ENCODE measurements around the gene SELENOW.

Gene SELENOW

GRCh38 chr19:47826800-47827199 lies 48.3 kb downstream of the SELENOW start:
- TF ChIP-seq EZH2phosphoT487 (conservative IDR thresholded peaks at IDR 0.05; ENCODE audit: low read length) (no peak), CTCF (IDR thresholded peaks at IDR 0.05; ENCODE audit: insufficient read depth, low read length, poor library complexity, severe bottlenecking) (no peak)
- no peak overlapping the region for H3K4me3 ChIP-seq (ENCODE audit: insufficient read depth, low read length, poor library complexity, severe bottlenecking)

DNA sequence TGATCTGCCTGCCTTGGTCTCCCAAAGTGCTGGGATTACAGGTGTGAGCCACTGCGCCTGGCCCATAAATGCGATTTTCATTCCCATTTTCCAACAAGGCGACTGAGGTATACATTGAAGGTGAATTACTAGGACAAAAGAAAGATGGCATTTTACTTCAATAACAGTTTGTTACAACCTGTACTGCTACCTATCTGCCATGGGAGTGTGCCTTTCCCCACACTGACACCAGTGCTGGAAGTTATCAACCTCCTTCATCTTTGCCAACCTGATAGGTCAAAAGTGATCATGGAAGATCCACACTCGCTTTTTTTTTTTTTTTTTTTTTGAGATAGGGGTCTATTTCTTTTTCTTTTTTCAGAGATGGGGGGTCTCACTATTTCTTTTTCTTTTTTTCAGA lies 54.2 kb downstream of the SELENOW start:
- Histone ChIP-seq H3K27me3 (ENCODE audit: low read length) (no peaks in the 10 kb centered on the region), H3K4me2 (ENCODE audit: low read depth, low read length, poor library complexity, severe bottlenecking) (no peak overlapping the region), H3K9me2 (replicated peaks; ENCODE audit: insufficient read depth, low read length) (no peaks in the 10 kb centered on the region), H3K9me3 (ENCODE audit: insufficient read depth, low read length) (no peaks in the 10 kb centered on the region), H2AFZ (ENCODE audit: low read depth, low read length, severe bottlenecking) (no peak overlapping the region), H4K20me1 (ENCODE audit: low read depth, low read length) (no peaks in the 10 kb centered on the region), H3K9ac (ENCODE audit: low read length) (no peak overlapping the region), H3F3A (ENCODE audit: insufficient read depth) (no peaks in the 10 kb centered on the region), H3K36me3 (ENCODE audit: low read length) (no peaks in the 10 kb centered on the region), H3K79me2 (ENCODE audit: insufficient read depth, low read length) (no peaks in the 10 kb centered on the region), H3K4me3 (ENCODE audit: insufficient read depth, low read length, poor library complexity, severe bottlenecking) (no peak overlapping the region), H3K27ac (ENCODE audit: low read depth, low read length) (no peak overlapping the region)
- TF ChIP-seq EZH2phosphoT487 (conservative IDR thresholded peaks at IDR 0.05; ENCODE audit: low read length) (no peak), CTCF (IDR thresholded peaks at IDR 0.05; ENCODE audit: insufficient read depth, low read length, poor library complexity, severe bottlenecking) (no peak)

More at GRCh38 chr19:47826800-47827199, 48.3 kb downstream of the SELENOW start:
- no peak overlapping the region for H3K4me2 ChIP-seq (ENCODE audit: low read depth, low read length, poor library complexity, severe bottlenecking)
- H3K9me3 ChIP-seq (ENCODE audit: insufficient read depth, low read length), result no peaks in the 10 kb centered on the region
- no peaks in the 10 kb centered on the region for H4K20me1 ChIP-seq (ENCODE audit: low read depth, low read length)
- H3K27me3 ChIP-seq (ENCODE audit: low read length), result no peaks in the 10 kb centered on the region
- H3K36me3 ChIP-seq (ENCODE audit: low read length), result no peaks in the 10 kb centered on the region
- no peaks in the 10 kb centered on the region for H3K79me2 ChIP-seq (ENCODE audit: insufficient read depth, low read length)
- H2AFZ ChIP-seq (ENCODE audit: low read depth, low read length, severe bottlenecking), result no peak overlapping the region
- H3F3A ChIP-seq (ENCODE audit: insufficient read depth), result no peaks in the 10 kb centered on the region
- H3K27ac ChIP-seq (ENCODE audit: low read depth, low read length), result no peak overlapping the region
- no peaks in the 10 kb centered on the region for H3K9me2 ChIP-seq (replicated peaks; ENCODE audit: insufficient read depth, low read length)
- no peak overlapping the region for H3K9ac ChIP-seq (ENCODE audit: low read length)

Measured in SU-DHL-6 (cell line).